ENCODE measurements around the gene ATP2A1. TPM values are rescaled to one million over a fixed set of nuclear protein-coding genes. Genes with fewer than 3 reads are reported as not detected.

ATP2A1 gene
- total and polyA plus RNA-seq, 9 donors = 0.15 to 2.5 (median 0.53) TPM

- Histone ChIP-seq H3K4me3 (no peak overlapping the region), H3K4me1 (ENCODE audit: insufficient read depth) (no peaks in the 10 kb centered on the region), H3K36me3 (no peaks in the 10 kb centered on the region), H3K9me3 (no peaks in the 10 kb centered on the region), H3K27me3 (no peaks in the 10 kb centered on the region), H3K27ac (no peak overlapping the region)
- DNase-seq = no peak
- intact Hi-C loops (cut with DNase I) = no loop called here
- TF ChIP-seq POLR2A (IDR thresholded peaks at IDR 0.05) (no peak), EP300 (IDR thresholded peaks at IDR 0.05) (no peak)
- TF ChIP-seq, protein P1, sequence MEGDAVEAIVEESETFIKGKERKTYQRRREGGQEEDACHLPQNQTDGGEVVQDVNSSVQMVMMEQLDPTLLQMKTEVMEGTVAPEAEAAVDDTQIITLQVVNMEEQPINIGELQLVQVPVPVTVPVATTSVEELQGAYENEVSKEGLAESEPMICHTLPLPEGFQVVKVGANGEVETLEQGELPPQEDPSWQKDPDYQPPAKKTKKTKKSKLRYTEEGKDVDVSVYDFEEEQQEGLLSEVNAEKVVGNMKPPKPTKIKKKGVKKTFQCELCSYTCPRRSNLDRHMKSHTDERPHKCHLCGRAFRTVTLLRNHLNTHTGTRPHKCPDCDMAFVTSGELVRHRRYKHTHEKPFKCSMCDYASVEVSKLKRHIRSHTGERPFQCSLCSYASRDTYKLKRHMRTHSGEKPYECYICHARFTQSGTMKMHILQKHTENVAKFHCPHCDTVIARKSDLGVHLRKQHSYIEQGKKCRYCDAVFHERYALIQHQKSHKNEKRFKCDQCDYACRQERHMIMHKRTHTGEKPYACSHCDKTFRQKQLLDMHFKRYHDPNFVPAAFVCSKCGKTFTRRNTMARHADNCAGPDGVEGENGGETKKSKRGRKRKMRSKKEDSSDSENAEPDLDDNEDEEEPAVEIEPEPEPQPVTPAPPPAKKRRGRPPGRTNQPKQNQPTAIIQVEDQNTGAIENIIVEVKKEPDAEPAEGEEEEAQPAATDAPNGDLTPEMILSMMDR (IDR thresholded peaks at IDR 0.05) = no peak
- 84 to 89% (median 88%) methylated on average over 18 to 19 of the region's 19 CpGs for WGBS, 3 donors
These were observed 32.1 kb downstream of the ATP2A1 start for GRCh38 chr16:28910086-28911031.

DNA sequence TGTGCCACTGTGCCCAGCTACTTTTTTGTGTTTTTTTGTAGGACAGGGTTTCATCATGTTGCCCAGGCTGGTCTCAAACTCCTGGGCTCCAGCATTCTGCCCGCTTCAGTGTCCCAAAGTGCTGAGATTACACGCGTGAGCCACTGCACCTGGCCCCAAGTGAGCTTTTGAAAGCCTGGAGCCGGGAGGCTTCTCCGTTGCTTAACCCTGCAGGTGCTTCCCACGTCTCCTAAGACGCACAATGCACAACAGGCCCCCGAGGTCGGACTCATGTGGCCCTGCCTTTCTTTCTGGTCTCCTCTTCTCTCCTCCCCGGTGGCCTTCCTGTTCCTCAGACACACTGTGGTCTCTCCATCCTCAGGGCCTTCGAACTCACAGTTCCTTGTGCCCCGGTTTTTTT, 34.3 kb downstream of the ATP2A1 start:
- no peak for DNase-seq
- WGBS, 3 donors = 82 to 92% (median 91%) methylated on average over 12 of the region's 12 CpGs
- Histone ChIP-seq H3K9me3 (no peaks in the 10 kb centered on the region), H3K4me3 (no peak overlapping the region), H3K4me1 (ENCODE audit: insufficient read depth) (no peaks in the 10 kb centered on the region), H3K27ac (no peak overlapping the region), H3K36me3 (no peaks in the 10 kb centered on the region), H3K27me3 (no peaks in the 10 kb centered on the region)
- intact Hi-C loops (cut with DNase I) = no loop called here
- TF ChIP-seq POLR2A (IDR thresholded peaks at IDR 0.05) (no peak), EP300 (IDR thresholded peaks at IDR 0.05) (no peak)
- TF ChIP-seq, protein P1 (IDR thresholded peaks at IDR 0.05) = no peak

- TF ChIP-seq POLR2A (IDR thresholded peaks at IDR 0.05) (no peak), EP300 (IDR thresholded peaks at IDR 0.05) (no peak)
- TF ChIP-seq, protein P1 (IDR thresholded peaks at IDR 0.05) = no peak
- no peak for DNase-seq
- Histone ChIP-seq H3K27ac (no peak overlapping the region), H3K9me3 (no peaks in the 10 kb centered on the region), H3K4me1 (ENCODE audit: insufficient read depth) (no peaks in the 10 kb centered on the region), H3K27me3 (no peaks in the 10 kb centered on the region), H3K36me3 (no peaks in the 10 kb centered on the region), H3K4me3 (no peak overlapping the region)
- WGBS, 3 donors = 84 to 88% (median 85%) methylated on average over 27 to 29 of the region's 29 CpGs
- intact Hi-C loops (cut with DNase I) = loop anchor here in 1 of 4 donors (2.0 kb wide), 1 partner anchor 17 kb away; the partner anchor contains the start of gene CD19
These were observed 35.8 kb downstream of the ATP2A1 start for GRCh38 chr16:28913946-28914724.

DNA sequence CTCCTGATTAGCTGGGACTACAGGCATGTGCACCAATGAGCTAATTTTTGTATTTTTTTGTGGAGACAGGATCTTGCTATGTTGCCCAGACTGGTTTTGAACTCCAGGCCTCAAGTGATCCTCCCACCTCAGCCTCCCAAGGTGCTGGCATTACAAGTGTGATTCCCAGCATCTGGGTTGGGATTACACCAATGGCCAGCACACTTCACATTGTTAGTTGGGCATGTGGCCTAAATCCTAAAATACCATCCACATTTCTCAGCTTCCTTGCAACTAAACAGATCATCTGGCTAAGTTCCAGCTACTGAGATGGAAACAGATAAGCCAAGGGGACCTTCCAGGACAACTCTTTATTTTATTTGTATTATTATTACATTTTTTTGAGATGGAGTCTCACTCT, 36.9 kb downstream of the ATP2A1 start:
- no peak overlapping the region for H3K27ac ChIP-seq
- H3K4me3 ChIP-seq = no peak overlapping the region
- TF ChIP-seq EP300 (IDR thresholded peaks at IDR 0.05) (no peak), POLR2A (IDR thresholded peaks at IDR 0.05) (no peak)
- TF ChIP-seq, protein P1 (IDR thresholded peaks at IDR 0.05) = no peak
- H3K36me3 ChIP-seq = no peaks in the 10 kb centered on the region
- no peaks in the 10 kb centered on the region for H3K9me3 ChIP-seq
- H3K27me3 ChIP-seq = no peaks in the 10 kb centered on the region
- H3K4me1 ChIP-seq (ENCODE audit: insufficient read depth) = no peaks in the 10 kb centered on the region
- DNase-seq = no peak
- intact Hi-C loops (cut with DNase I) = loop anchor here in 1 of 4 donors (2.0 kb wide), 1 partner anchor 16 kb away; the partner anchor contains the start of gene CD19
